ENCODE data around the gene ACSL3.
A peak's percentile ranks its signal among the peaks of the same experiment; 100 is the strongest.
"Not testable (repeated sequence)": the region's sequence is repeated elsewhere in the genome, so short reads cannot be mapped to it uniquely, and the experiment has no call there.

Gene ACSL3

GRCh38 chr2:222969491-222969890 is 108.7 kb downstream of the ACSL3 start:
- DNase-seq (ENCODE audit: low read depth, low spot score): no peak

GRCh38 chr2:222972420-222972819 is 111.6 kb downstream of the ACSL3 start:
- no peak for DNase-seq (ENCODE audit: low read depth, low spot score)

GRCh38 chr2:222973237-222973636 is 112.4 kb downstream of the ACSL3 start:
- no peak for DNase-seq (ENCODE audit: low read depth, low spot score)

DNA sequence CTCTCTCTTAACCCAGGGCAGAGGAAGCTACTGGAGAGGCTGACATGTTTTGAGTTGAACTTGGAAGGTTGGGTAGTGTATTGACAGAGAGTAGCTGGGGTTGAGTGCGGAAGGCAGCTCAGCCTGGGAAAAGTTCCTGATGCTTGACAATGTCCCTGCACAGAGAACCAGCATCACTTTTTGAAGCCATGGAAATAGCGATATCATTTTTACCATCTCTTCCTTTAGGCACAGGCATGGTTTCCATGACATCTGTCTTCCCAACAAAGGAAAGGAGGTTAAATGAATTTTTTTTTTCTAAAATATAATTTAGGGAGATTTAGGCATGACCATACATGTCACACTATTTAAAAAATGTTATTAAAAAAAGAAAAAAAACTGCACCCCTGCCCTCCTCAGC is 112.9 kb downstream of the ACSL3 start:
- DNase-seq (ENCODE audit: low read depth, low spot score): no peak

DNA sequence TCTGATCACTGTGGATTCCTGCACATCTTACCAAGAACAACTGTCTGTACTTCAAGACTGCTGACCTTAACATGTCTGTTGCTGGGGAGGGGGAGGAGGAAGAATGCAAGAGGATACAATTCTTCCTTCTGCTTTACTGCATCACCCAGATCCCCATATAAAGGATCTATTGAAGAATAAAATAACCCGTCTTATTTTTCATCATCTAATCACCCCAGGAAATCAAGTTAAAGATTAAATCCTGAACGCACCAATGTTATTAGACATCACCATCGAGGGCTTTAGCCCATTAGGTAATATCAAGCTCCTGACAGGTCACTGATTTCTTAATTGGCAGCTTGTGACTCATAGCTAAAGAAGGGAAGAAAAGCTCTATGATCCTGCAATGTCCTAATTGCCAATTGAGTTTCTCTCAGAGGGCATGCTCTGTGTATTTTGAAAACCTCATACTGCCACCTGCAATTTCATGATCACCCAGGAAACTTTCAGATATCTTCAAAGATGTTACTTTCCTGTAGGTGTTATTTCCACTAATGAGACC is 115.8 kb downstream of the ACSL3 start:
- DNase-seq (ENCODE audit: low read depth, low spot score): no peak

DNA sequence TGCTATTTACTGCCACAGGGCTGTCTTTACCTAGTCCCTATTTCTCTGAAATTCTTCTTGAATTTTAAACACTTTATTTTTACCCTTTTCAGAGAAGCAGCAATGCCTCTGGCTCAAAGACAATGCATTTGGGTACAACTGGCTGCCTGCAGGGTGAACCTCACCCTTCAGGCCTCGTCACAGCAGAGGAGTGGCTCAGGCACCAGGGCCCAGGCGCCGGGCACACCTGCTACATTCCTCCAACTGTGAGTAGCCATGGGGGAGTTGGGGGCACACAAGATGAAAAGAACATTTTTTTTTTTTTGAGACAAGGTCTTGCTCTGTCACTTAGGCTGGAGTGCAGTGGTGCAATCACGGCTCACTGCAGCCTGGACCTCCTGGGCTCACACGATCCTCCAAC is 116.3 kb downstream of the ACSL3 start:
- no peak for DNase-seq (ENCODE audit: low read depth, low spot score)

DNA sequence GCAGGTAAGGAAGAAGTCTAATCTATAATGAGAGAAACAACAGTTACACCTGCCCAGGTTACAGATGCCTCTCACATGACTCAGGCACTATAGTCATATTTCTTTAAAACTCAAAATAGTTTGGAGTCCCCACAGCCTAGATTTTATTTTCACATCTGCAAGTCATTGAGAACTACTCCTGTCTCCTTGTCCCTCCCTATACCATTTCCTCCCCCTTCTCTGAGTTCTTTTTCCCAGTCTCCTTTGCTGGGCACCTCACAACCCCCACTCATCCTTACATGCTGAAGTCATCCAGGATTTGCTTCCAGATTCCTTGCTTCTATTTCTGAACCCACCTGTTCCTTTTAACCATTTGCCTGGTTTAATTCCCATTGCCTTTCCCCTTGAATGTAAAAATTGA is 118.0 kb downstream of the ACSL3 start:
- DNase-seq (ENCODE audit: low read depth, low spot score): no peak

GRCh38 chr2:222979484-222979883 is 118.6 kb downstream of the ACSL3 start:
- no peak for DNase-seq (ENCODE audit: low read depth, low spot score)

- peak; percentile 62 for DNase-seq (ENCODE audit: low read depth, low spot score)
These were observed 121.4 kb downstream of the ACSL3 start for GRCh38 chr2:222982010-222982908.

GRCh38 chr2:222982909-222983265 is 122.1 kb downstream of the ACSL3 start:
- no peak for DNase-seq (ENCODE audit: low read depth, low spot score)

DNA sequence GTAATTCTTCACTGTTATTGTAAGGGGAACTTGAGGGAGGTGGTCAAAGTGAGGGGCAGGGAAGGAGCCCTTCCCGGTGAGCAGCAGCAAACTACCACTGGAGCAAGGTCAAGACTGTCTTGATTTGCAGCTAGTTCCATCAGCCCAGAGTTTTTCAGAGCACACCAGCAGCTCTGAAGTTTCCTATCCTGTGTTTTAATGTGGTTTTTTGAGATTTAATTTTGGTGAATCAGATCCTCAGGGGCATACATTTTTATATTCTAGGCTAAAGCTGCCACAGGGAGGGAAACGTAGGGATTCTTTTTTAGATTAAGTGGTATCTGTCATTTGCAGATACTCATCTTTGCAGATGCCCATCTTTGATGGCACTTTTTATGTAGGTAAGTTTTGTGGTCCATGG is 124.1 kb downstream of the ACSL3 start:
- no peak for DNase-seq (ENCODE audit: low read depth, low spot score)

DNA sequence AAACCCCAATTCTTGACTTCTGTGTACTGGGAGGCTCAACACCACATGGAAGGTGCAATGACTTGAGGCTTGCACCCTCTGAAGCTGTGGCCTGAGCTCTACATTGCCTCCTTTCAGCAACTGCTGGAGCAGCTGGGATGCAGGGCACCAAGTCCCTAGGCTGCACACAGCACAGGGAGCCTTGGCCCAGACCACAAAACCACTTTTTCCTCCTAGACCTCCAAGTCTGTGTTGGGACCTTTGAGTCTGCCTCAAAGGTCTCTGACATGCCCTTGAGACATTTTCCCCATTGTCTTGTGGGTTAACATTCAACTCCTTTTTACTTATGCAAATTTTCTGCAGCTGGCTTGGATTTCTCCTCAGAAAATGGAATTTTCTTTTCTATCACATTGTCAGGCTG is 128.6 kb downstream of the ACSL3 start:
- no peak for DNase-seq (ENCODE audit: low read depth, low spot score)

GRCh38 chr2:222990206-222990605 is 129.4 kb downstream of the ACSL3 start:
- DNase-seq (ENCODE audit: low read depth, low spot score): not testable (repeated sequence)

DNA sequence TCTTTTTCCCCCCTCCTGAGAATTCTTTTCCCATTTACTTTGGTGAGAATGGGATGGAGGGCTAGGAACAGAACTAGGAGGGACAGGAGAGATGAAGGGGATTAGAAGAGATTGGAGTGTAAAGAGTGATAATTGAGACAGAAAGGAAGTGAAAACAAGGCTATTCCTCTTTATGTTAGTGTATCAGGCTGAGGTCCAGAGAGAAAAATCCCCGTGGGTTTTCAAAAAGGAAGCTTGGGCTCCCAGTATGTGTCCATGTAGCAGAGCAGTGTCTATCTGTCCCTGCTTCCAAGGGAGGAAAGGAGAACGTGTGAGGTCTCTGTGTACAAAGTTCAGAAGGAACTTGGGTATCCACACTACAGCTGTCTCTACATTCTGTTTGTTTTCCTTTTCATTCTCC is 131.3 kb downstream of the ACSL3 start:
- DNase-seq (ENCODE audit: low read depth, low spot score): no peak

Data from ELF-1 (cell line).